Measurements from ENCODE around the gene NOSIP. TPM values are rescaled to one million over a fixed set of nuclear protein-coding genes. Genes with fewer than 3 reads are reported as not detected.
"Not testable (repeated sequence)": the region's sequence is repeated elsewhere in the genome, so short reads cannot be mapped to it uniquely, and the experiment has no call there.

The NOSIP gene
- 10 to 100 TPM; 50.6 to 73.2 TPM for total RNA-seq

DNA sequence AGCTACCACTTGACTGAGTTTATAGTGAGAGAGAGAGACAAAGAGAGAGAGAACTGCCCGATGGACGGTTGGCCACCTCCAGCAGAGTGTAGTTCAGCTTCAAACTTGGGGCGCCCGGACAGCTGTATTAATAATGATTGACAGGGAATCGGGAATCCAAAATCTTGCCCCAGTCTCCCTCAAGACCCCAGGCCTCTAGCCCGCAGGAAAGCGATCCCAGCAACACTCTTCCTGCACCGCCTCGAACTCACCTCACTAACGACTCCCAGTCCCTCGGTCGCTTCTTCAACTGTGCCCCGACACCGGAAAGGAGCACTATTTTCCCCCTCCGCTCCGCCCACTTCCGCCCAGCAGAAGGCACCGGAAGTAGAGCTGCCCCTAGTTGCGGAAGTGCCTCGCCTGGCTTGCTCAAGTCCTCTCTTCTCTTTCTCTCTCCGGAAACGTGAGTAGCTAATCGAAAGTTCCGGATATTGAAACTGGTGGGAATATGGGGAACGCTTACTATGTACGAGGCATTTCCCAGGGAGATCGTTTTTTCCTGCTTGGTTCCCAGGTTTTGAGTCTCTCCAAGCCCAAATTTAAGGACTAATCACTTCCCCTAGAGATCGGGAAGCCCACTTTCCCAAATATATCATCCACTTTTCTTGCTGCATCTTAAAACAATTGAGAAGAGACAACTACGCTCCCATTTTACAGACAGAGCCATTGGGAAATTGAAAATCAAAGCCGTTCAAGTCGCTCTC, at the start of gene NOSIP:
Gene NOSIP (minus strand): TSS at position 293 of the 743 bp plus-strand sequence. CDS start 19,865 bp downstream, outside the sequence.
- WGBS, 2 donors, result 0 to 1% methylated on average over 28 to 31 of the region's 31 CpGs
- peak; percentile 96 to 97 (median 96) for DNase-seq
- no peaks in the 10 kb centered on the region for H3K9me3 ChIP-seq
- H3K36me3 ChIP-seq (replicated peaks in 1 of 2; ENCODE audit: insufficient read depth in 1 of 2, low read depth in 2 of 2), result no peaks in the 10 kb centered on the region
- H3K27ac ChIP-seq, result peak within 1 kb of the TSS; percentile 29 to 74 (median 58)
- peaks cover 18% of the 10 kb centered on the region for H3K4me1 ChIP-seq
- H3K27me3 ChIP-seq, result no peaks in the 10 kb centered on the region
- H3K4me3 ChIP-seq, result peak within 1 kb of the TSS; percentile 35 to 58
- TF ChIP-seq POLR2A (IDR thresholded peaks at IDR 0.05) (peak; percentile 53 to 94 (median 92)), CTCF (IDR thresholded peaks at IDR 0.05) (peak in 3 of 7 experiments; percentile 8 to 19 (median 18))
- ATAC-seq, result peak; percentile 97
- intact Hi-C loops (cut with DNase I), result no loop called here

- Histone ChIP-seq H3K27me3 (no peaks in the 10 kb centered on the region), H3K27ac (no peak overlapping the region), H3K4me3 (no peak overlapping the region), H3K36me3 (replicated peaks in 1 of 2; ENCODE audit: insufficient read depth in 1 of 2, low read depth in 2 of 2) (peaks cover 0 to 7% of the 10 kb centered on the region in 2 donors), H3K4me1 (peaks cover 15% of the 10 kb centered on the region), H3K9me3 (no peaks in the 10 kb centered on the region)
- ATAC-seq (no peak), DNase-seq (no peak)
- intact Hi-C loops (cut with DNase I), result no loop called here
- WGBS, 2 donors, result 92 to 93% methylated on average over 8 to 9 of the region's 9 CpGs
- TF ChIP-seq POLR2A (IDR thresholded peaks at IDR 0.05) (no peak), CTCF (IDR thresholded peaks at IDR 0.05) (no peak)
These were observed 49.3 kb upstream of the NOSIP start for GRCh38 chr19:49629659-49630058.

GRCh38 chr19:49626226-49626625, 45.9 kb upstream of the NOSIP start:
- TF ChIP-seq CTCF (IDR thresholded peaks at IDR 0.05) (no peak), POLR2A (IDR thresholded peaks at IDR 0.05) (no peak)
- WGBS, 2 donors, result 87 to 90% methylated on average over 9 to 11 of the region's 11 CpGs
- H3K27me3 ChIP-seq, result no peaks in the 10 kb centered on the region
- H3K27ac ChIP-seq, result no peak overlapping the region
- intact Hi-C loops (cut with DNase I), result no loop called here
- no peaks in the 10 kb centered on the region for H3K9me3 ChIP-seq
- H3K4me1 ChIP-seq, result peaks cover 7% of the 10 kb centered on the region
- ATAC-seq (no peak), DNase-seq (no peak)
- H3K4me3 ChIP-seq, result no peak overlapping the region
- H3K36me3 ChIP-seq (replicated peaks in 1 of 2; ENCODE audit: insufficient read depth in 1 of 2, low read depth in 2 of 2), result peaks cover 0 to 7% of the 10 kb centered on the region in 2 donors

DNA sequence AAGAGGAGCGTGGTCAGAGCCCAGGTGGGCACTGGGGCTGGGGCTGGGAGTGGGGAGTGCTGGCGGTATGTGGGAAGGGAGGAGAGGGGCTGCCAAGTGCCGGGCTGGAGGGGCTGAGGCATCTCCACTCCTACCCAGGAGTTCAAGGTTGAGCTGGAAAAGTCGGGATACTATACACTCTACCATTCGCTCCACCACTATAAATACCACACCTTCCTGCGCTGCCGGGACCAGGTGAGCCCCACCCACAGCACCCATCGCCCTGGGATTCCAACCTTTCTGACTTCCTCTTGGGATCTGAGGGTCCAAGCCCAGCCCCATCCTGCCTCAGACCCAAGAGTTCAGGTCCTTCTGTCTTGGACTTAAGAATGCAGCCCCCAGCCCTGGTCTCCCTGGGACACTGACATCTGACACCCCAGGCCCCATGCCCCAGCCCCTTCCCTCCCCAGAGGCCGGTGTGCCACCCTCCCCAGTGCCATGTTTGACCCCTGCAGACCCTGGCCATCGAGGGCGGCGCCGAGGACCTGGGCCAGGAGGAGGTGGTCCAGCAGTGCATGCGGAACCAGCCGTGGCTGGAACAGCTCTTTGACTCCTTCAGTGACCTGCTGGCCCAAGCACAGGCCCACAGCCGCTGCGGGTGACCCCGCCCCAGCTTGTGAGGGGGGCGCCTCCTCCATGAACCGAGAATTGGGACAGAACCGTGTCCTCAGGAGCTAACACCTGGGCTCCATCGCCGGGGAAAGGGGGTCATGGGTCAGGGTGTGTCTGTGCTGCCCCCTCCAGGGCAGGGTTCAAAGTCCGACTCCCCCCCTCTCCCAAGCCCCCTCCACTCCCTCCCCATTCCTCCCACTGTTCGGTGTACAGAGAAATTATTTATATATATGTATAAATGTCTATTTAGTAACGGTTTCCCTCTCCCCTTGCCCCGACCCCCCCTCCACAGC, 44.9 kb upstream of the NOSIP start:
- H3K27me3 ChIP-seq, result no peaks in the 10 kb centered on the region
- WGBS, 2 donors, result 84 to 89% methylated on average over 22 to 27 of the region's 27 CpGs
- ATAC-seq (no peak), DNase-seq (no peak)
- H3K9me3 ChIP-seq, result no peaks in the 10 kb centered on the region
- no peak overlapping the region for H3K27ac ChIP-seq
- peaks cover 0 to 8% of the 10 kb centered on the region in 2 donors for H3K36me3 ChIP-seq (replicated peaks in 1 of 2; ENCODE audit: insufficient read depth in 1 of 2, low read depth in 2 of 2)
- intact Hi-C loops (cut with DNase I), result no loop called here
- H3K4me1 ChIP-seq, result no peaks in the 10 kb centered on the region
- no peak for TF ChIP-seq CTCF (IDR thresholded peaks at IDR 0.05)
- TF ChIP-seq POLR2A (IDR thresholded peaks at IDR 0.05), result no peak
- no peak overlapping the region for H3K4me3 ChIP-seq

GRCh38 chr19:49617860-49618259, 37.5 kb upstream of the NOSIP start:
- H3K9me3 ChIP-seq; H3K27me3 ChIP-seq; intact Hi-C loops (cut with DNase I); H3K27ac ChIP-seq; H3K4me1 ChIP-seq; ATAC-seq; DNase-seq; H3K4me3 ChIP-seq: not testable (repeated sequence)
- 92 to 93% methylated on average over 13 of the region's 13 CpGs for WGBS, 2 donors
- peaks cover 9 to 17% of the 10 kb centered on the region in 2 donors for H3K36me3 ChIP-seq (replicated peaks in 1 of 2; ENCODE audit: insufficient read depth in 1 of 2, low read depth in 2 of 2)
